GOT3 (cell line): ENCODE data around the gene PDZK1IP1.
"Not testable (repeated sequence)": the region's sequence is repeated elsewhere in the genome, so short reads cannot be mapped to it uniquely, and the experiment has no call there.

Source experiments
- DNase-seq: peaks from one replicate; lab custom pipeline; 2025; ENCODE audit warnings: mixed read lengths; lab: John Stamatoyannopoulos, UW

PDZK1IP1 gene

DNA sequence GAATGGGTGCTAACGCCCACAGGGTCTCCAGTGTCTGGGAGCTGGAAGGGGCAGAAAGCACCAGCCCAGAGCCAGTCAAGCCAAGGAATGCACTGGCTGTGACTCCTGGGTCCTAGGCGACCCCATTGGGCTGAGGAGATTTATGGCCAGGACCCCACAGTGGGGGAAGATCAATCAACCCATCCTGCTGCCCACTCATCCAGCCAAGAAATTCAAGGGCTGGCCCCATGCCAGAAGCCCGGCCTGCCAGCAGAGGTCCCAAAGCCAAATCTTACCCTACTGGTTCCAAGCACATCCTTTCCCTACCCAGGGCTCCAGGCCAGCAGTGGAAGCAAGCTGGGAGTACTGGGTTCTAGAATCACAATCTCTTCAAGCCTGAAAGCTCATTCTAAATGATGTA lies 6.8 kb upstream of the PDZK1IP1 start:
- DNase-seq = no peak

DNA sequence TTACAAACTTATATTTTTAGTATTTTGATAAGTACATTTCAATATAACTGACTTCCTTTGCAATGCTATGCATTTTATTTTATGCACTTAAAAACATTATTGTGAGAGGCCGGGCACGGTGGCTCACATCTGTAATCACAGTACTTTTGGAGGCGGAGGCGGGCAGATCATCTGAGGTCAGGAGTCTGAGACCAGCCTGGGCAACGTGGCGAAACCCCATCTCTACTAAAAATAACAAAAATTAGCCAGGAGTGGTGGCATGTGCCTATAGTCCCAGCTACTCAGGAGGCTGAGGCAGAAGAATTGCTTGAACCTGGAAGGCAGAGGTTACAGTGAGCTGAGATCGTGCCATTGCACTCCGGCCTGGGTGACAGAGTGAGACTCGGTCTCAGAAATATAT lies 6.1 kb upstream of the PDZK1IP1 start:
- not testable (repeated sequence) for DNase-seq

DNA sequence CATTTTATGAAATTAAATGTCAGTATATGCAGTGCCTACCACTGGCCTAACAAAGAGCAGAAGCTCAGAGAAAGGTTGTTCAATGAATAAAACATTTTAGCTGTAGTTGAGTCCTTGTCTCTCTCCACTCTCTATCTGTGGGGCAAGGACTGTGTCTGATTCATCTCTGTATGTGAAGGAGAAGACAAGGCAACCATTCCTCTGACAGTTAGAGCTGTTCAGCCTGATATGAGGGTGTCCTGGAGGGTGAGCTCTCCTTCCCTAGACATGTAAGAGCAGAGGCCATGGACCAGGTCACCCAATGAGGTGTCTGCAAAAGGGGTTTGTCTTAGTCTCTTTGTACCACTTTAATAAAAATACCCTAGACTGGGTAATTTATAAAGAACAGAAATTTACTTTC lies 4.5 kb upstream of the PDZK1IP1 start:
- no peak for DNase-seq

DNA sequence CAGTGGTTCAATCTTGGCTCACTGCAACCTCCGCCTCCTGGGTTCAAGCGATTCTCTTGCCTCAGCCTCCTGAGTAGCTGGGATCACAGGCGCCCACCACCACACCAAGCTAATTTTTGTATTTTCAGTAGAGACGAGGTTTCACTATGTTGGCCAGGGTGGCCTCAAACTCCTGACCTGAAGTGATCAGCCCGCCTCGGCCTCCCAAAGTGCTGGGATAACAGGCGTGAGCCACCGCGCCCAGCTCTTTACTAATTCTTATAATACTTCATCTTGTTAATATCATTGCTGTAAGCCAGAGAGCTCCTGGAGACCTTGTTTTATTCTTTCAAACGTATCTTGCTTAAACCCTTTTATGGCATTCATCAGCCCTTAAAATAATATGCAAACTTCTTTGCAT lies 3.7 kb upstream of the PDZK1IP1 start:
- DNase-seq = not testable (repeated sequence)

DNA sequence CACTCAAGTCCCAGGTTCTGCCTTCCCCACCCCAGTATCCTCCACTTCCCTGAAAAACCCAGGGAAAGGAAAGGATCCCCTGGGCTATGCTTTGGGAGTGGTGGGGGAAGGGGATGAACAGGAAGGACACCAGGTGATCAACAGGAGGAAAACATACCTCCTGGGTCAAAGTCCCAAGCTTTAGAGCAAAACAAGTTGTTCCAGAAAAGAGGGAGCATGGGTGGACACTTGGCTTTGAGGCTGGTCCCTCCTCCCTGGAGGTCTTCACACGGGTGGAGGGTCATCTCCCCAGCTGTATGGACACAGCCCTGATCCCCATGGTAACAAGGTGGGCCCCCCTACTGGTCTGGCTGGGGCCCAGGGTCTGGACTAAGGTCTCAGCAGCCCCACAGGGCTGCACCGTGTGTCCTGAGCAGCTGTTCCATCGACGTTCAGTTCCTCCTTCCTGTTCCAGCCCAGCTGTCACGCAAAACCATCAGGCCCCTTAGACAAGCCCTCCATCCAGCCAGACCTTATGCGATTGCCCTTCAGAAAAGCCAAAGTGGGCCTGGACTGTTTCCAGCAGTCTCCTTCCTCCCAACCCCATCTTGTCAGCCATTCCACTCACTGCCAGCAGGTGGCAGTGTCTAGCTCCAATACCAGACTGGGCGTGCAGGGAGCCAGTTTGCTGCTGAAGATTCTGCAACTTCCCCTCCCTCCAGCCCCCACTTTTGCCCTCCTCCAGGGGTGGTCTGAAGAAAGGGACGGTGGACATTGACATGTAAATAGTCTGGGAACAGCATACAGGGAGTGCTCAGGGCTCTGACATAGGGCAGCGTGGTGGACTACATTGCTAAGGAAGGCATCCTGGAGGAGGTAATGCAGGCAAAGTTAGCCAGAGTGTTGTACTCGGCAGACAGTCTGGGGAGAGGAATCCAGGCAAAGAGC lies 2.9 kb upstream of the PDZK1IP1 start:
- DNase-seq = no peak

DNA sequence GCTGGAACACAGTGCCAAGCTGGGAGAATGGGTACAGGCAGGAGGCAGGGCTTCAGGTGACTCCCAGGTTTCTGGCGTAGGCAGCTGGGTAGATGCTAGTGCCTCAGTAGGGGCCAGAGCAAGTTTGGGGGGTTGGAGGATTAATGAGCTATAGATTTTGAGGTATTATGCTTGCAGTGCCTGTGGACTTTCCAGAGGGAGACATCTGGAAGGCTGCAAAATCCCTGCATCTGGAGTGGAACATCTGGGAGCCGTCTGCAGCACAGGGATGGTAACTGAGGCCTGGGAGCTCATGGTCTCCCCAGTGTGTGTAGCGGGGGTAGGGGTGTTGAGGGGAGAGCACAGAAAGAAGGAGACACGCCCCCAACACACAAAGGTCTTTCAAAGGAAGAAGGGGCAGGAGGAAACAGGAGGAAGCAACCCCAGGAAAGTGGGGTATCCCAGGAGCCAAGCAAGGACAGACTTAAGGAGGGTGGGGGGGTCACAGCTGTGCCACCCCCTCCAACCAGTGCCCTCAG lies 2.2 kb upstream of the PDZK1IP1 start:
- DNase-seq = no peak

DNA sequence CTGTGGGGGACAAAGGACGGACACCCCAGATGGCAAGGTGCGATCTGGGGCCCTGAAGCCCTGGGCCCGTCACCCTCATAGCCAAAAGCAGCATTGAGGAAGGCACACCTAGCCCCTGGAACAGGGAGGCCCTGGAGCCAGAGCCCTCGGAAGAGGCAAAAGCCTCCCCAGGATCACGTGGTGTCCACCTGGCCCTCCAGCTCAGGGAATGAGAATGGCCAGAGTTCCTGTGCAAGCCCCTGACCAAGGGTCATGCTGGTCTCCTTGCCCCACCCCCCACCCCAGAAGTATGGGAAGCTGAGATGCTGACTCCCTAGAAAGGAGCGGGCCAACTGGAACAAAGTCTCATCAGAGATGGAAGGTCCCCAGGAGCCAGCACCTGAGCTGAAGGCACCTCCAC lies 1.0 kb upstream of the PDZK1IP1 start:
- no peak for DNase-seq

DNA sequence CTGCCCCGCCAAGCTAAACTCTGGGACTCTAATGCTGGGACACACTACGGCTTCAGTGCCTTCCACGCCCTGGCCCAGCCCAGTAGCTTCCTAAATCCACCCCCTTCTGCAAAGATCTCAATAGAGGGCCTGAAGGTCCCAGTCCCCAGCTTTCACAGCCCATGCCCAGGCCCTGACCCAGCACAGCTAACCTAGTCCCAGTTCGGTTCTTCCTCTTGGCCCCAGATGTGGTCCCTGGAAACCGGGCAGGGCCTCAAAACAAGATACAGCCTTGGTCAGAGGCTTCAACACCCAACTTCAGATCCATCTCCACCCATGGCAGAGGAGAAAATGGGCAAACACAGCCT lies 646 bp upstream of the PDZK1IP1 start:
- DNase-seq = no peak

DNA sequence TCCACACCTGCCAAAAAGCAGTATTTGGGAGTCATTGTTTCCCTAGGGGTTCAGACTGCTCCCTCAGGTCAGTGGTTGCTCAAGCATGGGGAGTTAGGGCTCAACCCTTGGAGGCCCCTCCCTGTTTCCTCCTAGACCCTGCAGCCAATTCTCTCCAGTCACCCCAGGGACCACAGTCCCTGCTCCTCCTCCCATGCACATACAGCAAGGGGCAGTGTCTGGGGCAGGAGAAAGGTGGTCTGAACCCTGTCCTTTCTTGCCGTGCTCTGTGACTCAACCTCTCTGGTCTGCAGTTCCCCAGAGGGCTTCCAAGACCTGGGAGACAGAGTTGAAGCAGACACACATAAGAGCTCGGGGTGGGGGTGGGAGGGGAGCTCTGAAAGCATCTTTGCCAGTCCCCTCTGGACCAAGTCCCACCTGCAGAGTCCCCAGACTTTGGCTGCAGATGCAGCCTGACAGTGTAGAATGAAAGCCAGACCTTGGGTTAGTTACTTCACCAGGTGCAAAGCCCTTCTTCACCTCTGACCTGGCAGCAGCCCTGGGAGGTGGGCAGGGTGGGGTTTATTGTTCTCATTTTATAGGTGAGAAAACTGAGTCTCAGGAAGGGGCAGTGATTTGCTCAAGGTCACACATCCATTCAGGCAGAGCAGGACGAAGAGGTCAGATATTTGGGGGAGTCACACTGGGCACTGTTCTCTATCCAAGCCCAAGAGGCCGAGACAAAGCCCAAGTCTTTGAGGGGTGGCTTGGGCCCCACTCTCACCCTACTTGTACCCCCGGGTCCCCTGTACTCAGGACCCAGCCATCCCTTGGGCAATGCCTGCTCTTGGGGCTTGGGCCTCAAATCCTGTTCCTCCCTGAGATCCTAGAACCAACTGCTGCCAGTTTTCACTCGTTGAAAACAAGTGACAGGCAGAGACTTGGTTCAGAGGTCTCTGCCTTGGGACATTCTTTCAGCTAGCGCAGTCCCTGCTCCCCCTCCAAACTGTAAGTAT lies 748 bp downstream of the PDZK1IP1 start:
- DNase-seq = no peak

DNA sequence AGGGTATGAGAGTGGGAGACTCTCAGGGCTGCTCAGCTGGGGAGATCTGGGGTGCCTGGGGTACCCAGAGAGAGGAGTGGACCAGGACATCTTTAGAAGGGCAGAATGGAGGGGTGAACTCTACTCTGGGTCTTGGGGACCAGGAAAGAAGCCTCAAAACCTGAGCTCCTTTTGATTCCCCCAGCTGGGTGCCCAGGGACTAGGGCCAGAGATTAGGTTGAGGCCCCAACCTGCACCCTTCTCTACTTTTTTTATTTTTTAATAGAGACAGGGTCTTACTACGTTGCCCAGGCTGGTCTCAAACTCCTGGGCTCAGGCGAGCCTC lies 1.9 kb downstream of the PDZK1IP1 start:
- no peak for DNase-seq

DNA sequence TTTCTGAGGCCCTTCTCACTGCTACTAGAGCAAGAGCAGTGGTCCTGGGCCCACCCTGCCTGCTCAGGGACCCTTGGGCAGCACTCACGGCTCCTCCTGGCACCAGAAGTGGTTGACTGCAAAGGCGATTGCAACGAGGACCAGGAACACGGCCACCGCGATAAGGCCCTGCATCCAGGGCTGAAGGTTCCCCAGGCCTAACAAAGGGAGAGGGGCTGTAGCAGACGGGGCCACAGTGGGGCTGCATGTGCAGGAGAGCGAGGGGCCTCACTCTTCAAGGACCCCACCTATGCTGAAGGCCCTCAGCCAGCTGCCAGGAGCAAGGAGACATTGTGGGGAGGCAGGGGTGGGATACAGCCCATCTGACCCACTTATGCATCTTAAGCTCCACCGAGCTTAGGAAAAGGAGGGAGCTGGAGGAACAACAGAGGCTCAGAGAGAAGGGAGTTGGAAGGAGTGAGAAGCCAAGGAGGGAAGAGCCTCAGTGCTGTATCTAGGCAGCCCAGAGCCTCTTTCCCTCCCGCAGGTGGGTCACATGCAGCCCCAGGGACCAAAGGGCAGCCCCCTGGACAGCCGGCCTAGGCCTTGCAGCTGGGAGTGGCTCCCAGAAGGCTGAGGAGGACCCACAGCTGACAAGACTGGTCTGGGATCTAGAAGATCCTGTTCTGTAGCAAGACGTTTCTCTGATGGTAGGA lies 2.5 kb downstream of the PDZK1IP1 start:
- no peak for DNase-seq

DNA sequence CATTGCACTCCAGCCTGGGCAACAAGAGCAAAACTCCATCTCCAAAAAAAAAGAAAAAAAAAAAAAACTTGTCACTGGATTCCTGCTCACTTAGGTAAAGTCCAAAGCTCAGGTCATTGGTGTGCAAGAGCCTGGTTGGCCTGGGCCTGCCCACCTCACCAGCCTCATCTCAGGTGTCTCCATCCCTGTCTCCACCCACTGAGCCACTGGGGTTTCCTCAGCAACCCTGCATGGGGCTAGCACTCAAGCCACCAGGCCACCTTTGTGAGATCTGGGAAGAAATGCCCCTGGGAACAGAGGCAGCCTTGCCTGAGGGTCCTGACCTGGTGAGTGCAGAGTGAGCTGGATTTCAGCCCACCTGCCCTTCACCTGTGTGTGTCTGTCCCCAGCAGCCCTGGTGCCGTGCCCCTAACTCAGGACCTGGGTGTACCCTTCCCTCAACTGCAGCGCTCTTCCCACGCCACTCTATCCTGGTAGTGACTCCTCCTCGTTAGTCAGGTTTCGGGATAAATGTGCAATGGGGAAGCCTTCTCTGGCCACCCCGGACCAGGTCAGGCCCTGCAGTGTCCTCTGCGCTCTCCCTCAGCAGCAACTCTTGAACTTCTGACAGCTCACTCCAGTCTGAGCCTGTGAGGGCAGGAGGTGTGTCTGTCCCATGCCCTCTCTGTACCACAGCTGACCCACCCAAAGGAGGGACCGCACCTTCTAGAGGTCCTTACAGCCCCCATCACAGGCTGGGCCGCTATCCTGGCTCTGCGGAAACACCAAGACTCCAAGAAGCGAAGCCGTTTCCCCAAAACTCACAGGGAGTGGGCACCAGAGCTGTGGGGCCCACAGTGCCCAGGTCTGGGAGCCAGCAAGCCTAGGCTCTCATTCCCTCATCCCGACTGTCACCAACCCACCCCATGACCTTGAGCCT lies 3.3 kb downstream of the PDZK1IP1 start:
- DNase-seq = no peak

DNA sequence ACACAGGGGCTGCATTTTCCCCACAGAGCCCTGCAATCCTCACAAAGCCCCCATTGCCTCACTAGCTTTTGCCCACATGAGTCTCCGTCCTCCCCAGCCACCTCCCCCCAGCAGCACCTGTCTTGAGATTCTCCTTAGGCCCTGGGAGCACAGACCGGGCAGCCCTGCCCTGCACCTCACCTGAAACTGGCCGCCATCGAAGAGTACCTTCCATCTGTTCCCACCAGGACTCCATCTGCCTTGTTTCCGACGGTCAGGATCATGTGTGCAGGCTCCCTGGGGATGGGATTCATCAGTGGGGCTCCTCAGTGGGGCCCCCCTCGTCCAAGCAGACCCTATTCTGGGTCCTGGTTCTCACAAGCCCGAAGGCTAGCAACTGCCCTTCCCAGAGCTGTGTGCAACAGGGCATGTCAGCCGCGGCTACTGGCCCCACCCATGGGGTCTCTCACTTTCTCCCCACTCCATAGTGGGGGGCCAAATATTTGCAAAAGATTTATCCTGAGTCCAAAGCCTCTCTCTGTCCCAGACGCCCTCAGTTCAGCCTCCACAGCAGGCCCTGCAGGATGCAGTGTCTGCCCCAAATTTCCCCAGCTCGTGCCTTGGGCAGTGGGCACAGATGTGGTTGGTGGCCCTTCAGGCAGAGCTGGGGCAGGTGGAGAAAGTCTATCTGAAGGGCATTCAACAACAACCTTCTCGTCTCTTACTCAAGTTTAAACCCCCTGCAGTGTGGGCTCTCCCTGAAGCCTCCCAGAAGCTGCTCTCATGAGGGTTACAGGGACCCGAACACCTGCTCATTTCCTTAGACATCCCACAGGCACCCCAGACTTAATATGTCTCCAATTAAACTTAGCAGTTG lies 4.8 kb downstream of the PDZK1IP1 start:
- DNase-seq = no peak

DNA sequence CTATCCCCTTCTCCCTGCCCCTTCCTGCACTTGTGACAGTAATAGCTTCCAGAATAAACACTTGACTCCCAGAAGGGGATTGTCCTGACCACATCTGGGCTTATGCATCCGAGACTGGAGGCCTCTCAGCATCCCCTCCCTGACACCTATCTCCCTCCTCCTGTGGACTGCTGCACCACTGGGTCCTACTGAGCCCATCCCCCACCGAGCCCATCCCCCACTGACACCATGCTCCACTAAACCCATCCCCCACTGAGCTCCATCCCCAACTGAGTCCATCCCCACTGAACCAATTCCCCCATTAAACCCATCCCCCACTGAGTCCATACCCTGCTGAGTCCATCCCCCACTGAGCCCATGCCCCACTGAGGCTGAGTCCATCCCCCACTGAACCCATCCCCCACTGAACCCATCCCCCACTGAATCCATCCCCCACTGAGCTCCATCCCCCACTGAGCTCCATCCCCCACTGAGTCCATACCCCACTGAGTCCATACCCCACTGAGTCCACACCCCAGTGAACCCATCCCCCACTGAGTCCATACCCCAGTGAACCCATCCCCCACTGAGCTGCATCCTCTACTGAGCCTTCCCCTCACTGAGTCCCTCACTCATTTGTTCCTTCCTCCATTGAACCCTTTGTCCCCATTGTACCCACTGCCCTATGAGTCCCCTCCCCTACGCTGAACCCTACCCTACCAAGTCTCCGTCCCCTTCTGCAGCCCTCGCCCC lies 5.6 kb downstream of the PDZK1IP1 start:
- no peak for DNase-seq

DNA sequence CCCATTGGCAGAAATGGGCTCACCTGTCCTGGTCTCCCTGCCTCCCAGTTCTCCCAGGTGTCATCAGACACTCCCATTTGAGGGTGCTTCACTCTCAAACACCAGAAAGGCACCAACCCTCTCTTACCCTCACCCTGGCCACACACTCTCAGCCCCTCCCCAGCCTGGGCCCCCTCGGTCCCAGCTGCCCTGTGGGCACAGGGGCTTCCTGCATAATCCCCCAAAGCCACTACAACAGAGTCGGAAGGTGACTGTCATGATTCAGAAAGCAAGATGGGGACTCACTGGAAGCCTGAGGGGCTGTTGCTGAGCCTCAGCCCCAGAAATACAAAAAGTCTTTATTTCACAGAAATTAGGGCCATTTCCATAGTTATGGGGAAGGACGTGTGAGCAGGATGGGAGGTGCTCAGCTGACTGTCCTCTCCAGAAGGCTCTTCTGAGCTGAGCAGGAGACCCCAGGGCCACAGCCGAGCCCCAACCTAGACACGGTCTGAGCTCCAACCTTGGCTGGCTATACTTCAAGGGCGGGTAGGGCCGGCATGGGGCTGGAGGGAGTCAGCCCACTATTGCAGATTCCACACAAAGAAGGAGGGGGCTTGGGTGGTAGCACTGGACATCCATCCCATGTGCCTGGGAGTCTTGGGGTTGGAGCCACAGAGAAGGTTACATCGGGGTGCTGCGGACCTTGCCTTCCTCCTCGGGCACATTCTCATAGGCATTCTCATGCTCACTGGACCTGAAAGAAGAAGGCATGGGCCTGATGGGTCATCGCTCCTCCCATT lies 6.3 kb downstream of the PDZK1IP1 start:
- no peak for DNase-seq

DNA sequence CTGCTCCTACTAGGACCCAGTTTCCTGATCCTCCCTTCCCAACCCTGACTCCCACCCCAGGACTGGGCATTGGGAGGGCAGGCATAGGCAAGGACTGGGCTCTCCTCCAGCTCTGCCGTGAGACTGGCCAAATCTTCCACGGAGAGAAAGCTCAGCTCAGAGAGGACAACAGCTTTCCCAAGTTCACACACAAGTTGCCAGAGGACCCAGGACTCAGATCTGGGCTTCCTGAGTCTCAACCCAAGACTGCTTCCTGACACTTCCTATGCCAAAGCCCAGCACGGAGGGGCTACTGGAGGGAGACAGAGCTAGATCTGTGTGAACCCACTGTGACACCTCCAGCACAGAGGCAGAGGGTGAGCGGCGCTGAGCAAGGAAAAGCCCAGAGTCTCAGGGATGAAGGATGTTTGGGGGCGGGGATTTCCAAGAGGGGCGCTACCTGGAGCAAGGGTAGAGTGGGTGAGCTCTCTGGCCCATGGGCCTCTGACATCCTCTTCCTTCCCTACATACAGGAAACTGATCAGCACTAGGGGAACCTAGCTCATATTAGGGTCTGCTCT lies 7.1 kb downstream of the PDZK1IP1 start:
- DNase-seq = no peak

DNA sequence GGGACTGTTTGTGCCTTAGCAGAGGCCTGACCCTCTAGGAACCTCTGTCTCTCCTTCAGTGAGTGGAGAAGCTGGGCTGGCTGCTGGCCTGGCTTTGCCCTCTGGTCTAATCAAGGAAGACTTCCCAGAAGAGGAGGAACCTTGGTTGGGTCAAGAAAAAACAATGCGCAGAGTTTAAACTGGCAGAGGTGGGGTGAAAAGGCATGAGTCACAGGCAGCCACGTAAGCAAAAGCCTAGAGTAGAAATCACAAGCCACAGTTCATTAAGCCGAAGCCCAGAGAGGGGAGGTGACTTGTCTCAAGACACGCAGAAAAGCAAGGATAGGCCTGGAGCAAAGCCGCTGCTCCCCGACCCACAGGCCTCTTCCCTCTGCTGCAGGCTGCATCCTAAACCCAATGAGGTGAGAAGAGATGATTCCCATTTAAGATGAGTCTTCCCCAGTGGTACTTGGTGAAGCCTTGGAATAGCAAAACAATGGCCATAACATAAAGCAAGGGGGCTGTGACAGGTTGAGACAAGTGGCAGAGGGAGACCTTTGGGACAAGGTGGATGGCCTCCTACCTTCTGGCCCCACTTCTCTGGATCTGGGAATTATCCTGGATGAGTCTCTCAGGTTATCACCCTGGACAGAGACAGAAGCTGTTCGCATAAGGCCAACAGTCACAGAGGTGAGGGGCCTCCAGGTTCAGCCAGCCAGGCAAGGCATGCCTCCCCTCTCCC lies 7.7 kb downstream of the PDZK1IP1 start:
- no peak for DNase-seq
